ENCODE measurements around the gene PHRF1.
"Not testable (repeated sequence)": the region's sequence is repeated elsewhere in the genome, so short reads cannot be mapped to it uniquely, and the experiment has no call there.

Gene PHRF1

DNA sequence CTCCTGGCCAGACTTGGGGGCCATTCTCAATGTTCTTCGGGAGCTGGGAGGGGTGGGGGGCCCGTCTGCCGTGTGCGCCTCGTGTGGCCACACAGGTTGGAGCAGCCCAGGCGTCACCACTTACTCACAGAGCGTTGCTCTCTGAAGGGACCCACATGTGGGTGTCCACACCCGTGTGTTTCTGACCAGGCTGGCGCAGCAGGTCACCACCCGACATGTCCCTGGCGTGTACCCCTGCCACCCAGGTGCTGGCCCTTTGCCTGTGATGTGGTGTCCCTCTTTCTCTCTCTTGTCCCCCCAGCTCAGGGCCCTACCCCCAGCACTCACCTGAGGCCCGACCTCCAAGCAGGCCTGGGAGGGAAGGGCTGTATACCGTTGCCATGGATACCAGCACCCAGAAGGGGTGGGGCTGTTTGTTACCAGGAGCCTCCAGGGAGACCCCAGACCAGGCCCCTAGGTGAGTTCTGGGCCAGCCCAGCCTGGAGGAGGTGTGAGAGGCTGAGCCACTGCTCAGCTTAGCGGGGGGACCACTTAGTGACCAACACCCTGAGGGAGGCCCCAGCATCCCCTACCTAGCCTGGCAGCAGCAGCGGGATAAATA, 17.1 kb upstream of the PHRF1 start:
- DNase-seq (ENCODE audit: low read depth in 2 of 2): no peak

DNA sequence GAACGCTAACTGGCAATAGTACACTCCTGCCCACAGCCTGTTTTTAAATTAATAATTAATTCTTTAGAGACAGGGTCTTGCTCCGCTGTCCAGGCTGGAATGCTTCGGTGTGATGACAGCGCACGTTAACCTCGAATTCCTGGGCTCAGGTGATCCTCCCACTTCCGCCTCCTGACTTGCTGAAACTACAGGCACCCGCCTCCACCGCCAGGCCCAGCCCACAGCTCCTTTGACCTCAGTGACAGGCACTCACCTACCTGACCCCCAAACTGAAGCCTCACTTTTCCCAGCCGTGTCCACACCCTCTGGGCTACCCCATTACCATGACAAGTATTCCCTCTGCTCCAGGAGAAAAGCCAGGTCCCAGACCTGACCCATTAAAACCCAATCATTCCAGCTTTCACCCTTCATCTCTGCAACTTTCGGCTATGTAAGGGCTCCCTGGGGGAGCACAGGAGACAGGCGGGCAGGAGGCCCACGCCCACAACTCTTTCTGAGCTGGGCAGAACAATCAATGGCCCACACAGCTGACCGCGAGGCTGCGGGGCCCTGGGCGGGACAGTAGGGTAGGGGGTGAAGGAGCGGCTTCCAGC, 16.5 kb upstream of the PHRF1 start:
- DNase-seq (ENCODE audit: low read depth in 2 of 2): no peak

DNA sequence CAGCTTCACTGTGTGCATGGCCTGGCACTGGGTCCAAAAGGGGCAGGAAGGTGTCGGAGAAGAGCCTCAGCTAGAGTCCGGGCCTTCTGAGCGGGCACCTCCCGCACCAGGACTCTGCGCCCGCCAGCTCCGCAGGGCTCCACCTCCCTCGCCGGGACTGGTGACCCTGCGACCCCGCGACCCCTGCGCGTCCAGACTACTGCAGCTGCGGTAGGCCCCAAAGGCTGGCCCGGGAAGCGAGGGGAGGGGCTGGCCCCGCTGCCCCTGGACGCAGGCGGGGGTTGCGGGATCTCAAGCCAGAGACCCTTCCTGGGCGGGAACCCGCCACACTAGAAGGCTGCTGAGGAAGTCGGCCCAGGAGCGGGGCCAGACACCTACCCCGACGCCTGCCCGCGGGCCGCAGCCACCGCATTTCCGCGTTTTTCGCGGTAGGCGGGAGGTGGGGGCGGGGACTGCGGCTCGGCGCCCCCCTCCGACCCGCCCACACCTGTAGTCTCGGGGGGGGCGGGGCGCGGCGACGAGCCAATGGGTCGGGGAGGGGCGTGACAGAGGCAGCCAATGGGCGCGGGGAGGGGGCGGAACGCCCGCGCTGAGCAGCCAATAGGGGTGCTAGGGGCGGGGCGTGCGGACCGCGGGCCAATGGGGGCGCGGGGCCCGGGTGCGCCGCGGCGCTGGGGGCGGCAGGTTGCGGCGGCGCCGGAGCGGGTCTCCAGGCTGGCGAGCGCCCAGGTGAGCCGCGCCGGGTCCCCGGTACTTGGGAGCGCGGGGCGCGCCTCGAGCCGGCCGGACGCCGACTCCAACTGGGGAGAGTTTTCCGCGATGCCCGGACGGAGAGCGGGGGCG, 15.7 kb upstream of the PHRF1 start, which contains the start of the genes LMNTD2 and RASSF7:
TSS of gene LMNTD2 (minus strand) at position 434 of the 843 bp plus-strand sequence. CDS start at position 412, 22 bp downstream.
TSS of gene RASSF7 (plus strand) at position 666 of the 843 bp plus-strand sequence. CDS start 799 bp downstream, outside the sequence.
- DNase-seq (ENCODE audit: low read depth in 2 of 2): peak; percentile 96

DNA sequence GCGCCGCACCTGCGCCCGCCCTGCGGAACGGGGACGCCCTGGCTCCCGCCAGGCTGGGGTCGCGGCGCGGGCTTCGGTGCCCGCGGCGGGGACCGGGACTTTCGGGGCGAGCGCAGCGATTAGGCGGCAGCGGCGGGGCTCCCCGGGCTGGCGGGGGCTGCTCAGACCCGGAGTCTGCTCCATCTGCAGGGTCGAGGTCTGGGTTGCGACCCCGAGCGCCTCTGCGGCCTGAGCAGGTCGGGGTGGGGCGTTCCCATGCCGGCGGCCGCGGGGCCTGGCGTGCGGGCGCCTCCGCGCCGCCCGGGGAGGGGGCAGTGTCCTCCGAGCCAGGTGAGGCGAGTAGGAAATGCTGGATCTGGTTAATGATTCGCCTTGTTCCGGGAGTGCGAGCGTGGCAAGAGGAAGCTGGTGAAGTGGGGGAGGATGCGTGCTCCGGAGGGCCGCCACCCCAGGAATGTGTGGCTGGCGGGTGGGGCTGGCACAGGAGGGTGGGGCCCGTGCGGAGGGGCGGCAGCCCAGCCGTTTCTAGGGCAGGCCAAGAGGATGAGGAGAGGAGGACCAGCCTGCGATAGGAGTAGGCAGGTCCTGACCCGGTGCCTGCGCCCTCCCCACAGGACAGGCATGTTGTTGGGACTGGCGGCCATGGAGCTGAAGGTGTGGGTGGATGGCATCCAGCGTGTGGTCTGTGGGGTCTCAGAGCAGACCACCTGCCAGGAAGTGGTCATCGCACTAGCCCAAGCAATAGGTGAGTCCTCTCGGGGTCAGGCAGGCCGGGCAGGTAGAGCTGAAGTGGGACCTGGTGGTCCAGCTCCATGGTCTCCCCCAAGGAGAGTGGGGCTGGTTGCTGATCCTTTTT, 14.9 kb upstream of the PHRF1 start:
- DNase-seq (ENCODE audit: low read depth in 2 of 2): no peak

GRCh38 chr11:562046-562645, 14.1 kb upstream of the PHRF1 start:
- DNase-seq (ENCODE audit: low read depth in 2 of 2): no peak

GRCh38 chr11:563066-563811, 13.0 kb upstream of the PHRF1 start:
- no peak for DNase-seq (ENCODE audit: low read depth in 2 of 2)

GRCh38 chr11:563812-564578, 12.3 kb upstream of the PHRF1 start:
- no peak for DNase-seq (ENCODE audit: low read depth in 2 of 2)

DNA sequence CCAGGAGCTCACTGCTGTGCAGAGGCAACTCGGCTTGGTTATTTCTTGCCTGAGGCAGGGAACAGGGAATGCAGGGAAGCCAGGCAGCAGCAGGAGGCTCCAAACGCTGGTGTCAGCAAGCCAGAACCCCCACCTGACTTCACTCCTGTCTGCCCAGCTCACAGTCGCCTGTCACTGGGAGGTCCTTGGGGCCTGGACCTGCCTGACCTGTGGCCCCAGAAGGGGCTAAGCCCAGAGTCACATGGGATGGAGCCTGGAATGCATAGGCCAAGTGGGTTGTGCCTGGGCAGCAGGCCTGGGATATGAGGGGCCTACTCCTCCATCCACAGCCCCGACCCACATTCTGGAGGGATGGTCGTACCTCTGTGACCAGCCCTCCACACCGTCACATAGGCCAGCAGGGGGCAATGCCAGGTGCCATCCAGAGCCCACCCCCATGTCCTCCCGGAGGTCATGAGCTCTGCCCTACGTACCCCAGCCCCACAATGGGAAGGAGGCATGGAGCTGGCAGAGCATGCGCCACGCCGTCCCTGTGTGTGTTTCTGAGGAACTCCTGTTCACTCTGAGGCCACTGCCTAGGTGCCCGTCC, 10.3 kb upstream of the PHRF1 start:
- no peak for DNase-seq (ENCODE audit: low read depth in 2 of 2)

- DNase-seq (ENCODE audit: low read depth in 2 of 2): no peak
These were observed 9.2 kb upstream of the PHRF1 start for GRCh38 chr11:567011-567628.

DNA sequence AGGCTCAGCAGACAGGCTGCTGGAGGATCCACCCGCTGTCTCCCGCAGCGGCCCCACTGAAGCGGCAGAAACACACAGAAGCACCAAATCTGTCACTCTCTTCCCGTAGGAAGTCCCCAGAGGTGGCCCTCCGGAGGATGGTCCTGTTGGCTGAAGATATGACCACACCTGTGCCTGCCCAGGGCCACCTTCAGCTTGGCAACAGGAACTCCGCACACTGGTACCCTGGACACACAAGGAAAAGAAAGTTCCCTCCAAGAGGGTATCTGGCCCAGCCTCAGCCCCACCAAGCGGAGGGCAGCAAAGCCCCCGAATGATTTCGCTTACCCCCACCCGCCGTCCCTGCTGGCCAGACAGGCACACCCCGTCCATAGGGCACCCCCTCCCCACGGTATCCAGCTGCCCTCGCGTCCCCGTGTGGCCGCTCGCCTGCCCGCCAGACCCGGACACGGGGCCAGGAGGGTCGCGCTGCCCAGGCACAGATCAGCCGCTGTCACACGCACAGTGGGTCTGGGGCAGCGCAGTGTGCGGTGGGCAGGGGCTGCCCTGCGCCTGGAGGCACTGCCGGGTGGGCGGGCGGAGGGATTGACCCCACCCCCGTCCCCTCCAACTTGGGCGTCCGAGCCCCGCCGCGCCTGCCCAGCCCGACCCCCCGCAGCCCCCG, 8.5 kb upstream of the PHRF1 start:
- DNase-seq (ENCODE audit: low read depth in 2 of 2): no peak

GRCh38 chr11:568306-569157, 7.7 kb upstream of the PHRF1 start:
- DNase-seq (ENCODE audit: low read depth in 2 of 2): peak; percentile 74 to 83

DNA sequence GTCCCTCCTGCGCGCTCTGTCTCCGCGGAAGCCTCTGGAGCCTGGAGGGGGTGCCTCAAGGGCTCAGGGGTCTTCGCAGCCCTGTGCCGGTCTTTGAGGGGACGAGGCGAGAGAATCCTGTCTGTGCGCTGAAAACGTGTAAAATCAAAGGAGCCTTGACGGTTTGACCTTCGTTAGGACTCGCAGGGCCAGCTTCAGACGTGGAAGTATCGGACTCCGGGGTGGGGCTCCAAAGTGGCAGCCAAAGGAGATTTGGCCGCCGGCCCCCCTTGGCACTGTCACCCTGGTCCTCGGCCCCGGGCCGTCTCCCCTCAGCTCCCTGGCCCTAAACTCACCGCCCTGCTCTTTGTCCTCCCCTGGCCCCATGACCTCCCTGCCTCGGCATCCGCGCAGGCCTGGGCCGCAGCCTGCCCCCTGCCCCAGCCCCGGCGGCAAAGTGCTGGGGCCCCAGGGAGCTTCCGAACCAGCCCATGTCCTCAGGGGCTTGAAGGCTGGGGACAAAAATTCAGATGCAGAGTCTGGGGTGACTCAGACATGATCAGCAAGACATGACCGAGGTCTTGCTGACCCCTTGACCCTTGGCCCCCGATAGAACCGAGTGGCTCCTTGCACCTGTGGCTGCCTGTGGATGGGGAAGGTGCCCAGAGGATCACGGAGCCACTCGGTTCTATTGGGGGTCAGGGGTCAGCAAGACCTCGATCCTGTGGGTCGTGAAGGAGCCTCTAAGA, 6.9 kb upstream of the PHRF1 start:
- DNase-seq (ENCODE audit: low read depth in 2 of 2): no peak

DNA sequence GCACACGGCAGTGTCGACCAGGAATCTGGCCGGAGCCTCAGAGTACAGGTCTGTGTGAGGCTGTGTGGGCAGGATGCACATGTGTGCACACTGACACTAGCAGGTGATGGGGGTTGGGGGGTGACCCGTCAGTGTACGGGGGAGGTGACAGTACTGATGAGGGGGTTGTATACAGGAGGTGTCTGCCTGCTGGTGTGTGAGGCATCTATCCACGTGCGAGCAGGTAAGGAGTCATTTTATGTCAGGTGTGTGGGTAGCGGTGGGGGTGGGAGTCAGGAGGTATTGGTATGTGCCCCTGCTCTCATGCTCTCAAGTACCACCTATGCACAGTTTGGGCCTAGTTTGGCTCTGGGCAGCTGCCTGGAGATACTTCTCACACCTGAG, 4.5 kb upstream of the PHRF1 start:
- DNase-seq (ENCODE audit: low read depth in 2 of 2): no peak

DNA sequence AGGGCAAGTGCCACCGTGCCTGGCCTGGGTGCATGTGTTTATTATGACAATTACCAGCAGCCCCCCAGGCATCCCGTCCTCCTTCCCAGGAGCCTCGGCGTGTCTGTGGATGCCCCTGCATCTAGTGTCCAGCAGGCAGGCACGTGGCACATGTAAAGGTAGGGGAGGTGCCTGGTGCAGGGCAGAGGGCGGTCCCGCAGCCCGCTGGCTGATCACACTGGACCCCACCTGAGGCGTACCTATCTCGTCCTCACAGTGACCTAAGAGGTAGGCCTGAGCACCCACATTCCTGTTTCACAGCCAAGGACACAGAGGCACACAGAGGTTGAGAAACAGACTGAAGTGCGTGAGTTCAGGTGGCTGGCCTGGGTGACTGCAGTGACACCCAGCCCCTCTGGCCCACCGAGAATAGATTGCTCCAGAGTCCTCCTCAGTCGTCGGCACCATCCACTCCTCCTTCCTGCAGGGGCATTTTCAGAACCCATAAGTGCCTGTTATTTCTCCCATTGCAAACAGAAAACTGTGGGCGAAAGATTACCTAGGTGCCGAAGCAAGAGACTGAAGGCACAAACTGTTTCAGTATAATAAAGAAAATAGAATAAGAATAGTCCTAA, 3.0 kb upstream of the PHRF1 start:
- no peak for DNase-seq (ENCODE audit: low read depth in 2 of 2)

DNA sequence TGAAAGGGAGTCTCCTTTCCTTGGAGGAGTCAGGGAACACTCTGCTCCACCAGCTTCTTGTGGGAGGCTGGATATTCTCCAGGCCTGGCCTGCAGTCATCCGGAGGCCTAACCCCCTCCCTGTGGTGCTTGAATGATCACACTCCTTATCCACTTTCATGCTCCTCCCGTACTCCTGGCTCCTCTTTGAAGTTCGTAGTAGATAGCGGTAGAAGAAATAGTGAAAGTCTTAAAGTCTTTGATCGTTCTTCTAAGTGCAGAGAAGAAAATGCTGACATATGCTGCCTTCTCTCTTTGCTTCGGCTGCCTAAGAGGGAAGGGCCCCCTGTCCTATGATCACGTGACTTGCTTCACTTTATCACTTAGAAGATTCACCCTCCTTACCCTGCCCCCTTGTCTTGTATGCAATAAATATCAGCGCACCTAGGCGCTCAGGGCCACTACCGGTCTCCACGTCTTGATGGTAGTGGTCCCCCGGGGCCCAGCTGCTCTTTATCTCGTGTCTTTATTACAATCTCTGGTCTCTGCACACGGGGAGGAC, 2.2 kb upstream of the PHRF1 start:
- not testable (repeated sequence) for DNase-seq (ENCODE audit: low read depth in 2 of 2)

DNA sequence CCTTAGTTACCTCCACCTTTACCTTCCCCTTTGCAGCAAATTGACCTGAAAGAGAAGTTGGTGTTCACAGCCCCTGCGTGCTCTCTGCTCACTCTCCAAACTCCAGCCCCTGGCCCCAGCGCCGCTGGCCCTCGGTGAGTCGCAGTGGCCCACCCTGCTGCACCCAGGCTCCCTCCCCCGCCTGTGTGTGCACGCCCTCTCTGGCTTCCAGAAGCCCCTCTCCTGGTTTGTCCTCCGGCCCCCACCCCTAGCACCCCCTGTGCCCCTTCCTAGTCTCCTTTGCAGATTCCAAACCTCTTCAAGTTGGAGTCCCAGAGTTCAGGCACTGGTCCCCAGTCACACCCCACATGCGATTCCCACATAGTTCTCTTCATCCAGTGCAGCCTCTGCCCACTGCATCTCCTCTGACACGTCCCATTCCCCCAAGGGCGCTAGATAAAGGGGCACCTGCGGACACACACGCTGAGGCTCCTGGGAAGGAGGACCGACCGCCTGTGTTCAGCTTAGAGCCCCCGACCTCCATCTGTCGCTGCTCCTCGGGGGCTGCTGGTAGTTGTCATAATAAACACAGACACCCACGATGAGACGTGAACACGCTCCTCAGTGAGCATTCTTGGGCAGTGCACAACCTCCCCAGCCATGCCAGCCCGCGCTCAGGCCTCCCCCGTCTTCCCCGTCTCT, 1.5 kb upstream of the PHRF1 start:
- no peak for DNase-seq (ENCODE audit: low read depth in 2 of 2)
